HEK293 (cell line): ENCODE results near the gene APRT.
A peak's percentile ranks its signal among the peaks of the same experiment; 100 is the strongest.

ENCODE experiments used
- CTCF ChIA-PET: fragments of 350-600 bp; formaldehyde crosslinking; extraction: SDS; loops from one replicate; lab custom pipeline; 2021; ENCODE audit warnings: antibody characterized with exemption; lab: Yijun Ruan, JAX
- POLR2A ChIA-PET: fragments of 300-600 bp; formaldehyde crosslinking; extraction: SDS; loops from one replicate; lab custom pipeline; 2020; ENCODE audit warnings: antibody characterized with exemption, inconsistent platforms; lab: Yijun Ruan, JAX
- H3K27ac ChIP-seq: fragments of 200-500 bp; sonication (Bioruptor generic); 2 replicates; pipeline ENCODE4 v1.5.1; 2014; ENCODE audit warnings: low read depth, low read length, control low read depth, inconsistent platforms; ENCODE audit errors: extremely low read depth
- H3K36me3 ChIP-seq, 2 experiments: fragments of 200-500 bp in 1 of 2; sonication (Bioruptor generic) in 1 of 2; 1 replicate in 1 of 2; 2 replicates in 1 of 2; pipeline ENCODE4 v1.5.1; 2014 to 2017; ENCODE audit warnings: inconsistent platforms in 2 of 2, low read length in 2 of 2; ENCODE audit not compliant: control insufficient read depth in 2 of 2, insufficient read depth in 1 of 2
- H3K4me1 ChIP-seq: fragments of 200-500 bp; sonication (Bioruptor generic); 2 replicates; pipeline ENCODE4 v1.5.1; 2014; ENCODE audit warnings: mild to moderate bottlenecking, low read length, inconsistent platforms; ENCODE audit not compliant: control insufficient read depth, insufficient read depth
- H3K4me3 ChIP-seq: 2 replicates; pipeline ENCODE4 v1.5.1; 2011; ENCODE audit warnings: low read depth, mild to moderate bottlenecking, control low read depth, low read length, moderate library complexity
- H3K9me3 ChIP-seq: fragments of 200-500 bp; sonication (Bioruptor generic); 2 replicates; pipeline ENCODE4 v1.5.1; 2014; ENCODE audit warnings: low read depth, low read length, inconsistent platforms; ENCODE audit not compliant: control insufficient read depth, insufficient read depth
- AEBP2 ChIP-seq: fragments of 450-650 bp; formaldehyde crosslinking; IDR thresholded peaks from 2 replicates; pipeline ENCODE4 v1.5.1; 2016; ENCODE audit warnings: missing biosample characterization, missing genetic modification characterization, borderline replicate concordance
- FEZF1 ChIP-seq: fragments of 450-650 bp; formaldehyde crosslinking; IDR thresholded peaks from 2 replicates; pipeline ENCODE4 v1.5.1; 2016; ENCODE audit warnings: missing biosample characterization, missing genetic modification characterization
- GLIS1 ChIP-seq: fragments of 450-650 bp; formaldehyde crosslinking; IDR thresholded peaks from 2 replicates; pipeline ENCODE4 v1.5.1; 2016; ENCODE audit warnings: missing biosample characterization, missing genetic modification characterization
- GLIS2 ChIP-seq: fragments of 450-650 bp; formaldehyde crosslinking; IDR thresholded peaks from 2 replicates; pipeline ENCODE4 v1.5.1; 2016; ENCODE audit warnings: missing biosample characterization, missing genetic modification characterization
- KLF1 ChIP-seq: fragments of 450-650 bp; formaldehyde crosslinking; IDR thresholded peaks from 2 replicates; pipeline ENCODE4 v1.5.1; 2016; ENCODE audit warnings: missing biosample characterization, missing genetic modification characterization
- PATZ1 ChIP-seq: fragments of 450-650 bp; formaldehyde crosslinking; IDR thresholded peaks from 2 replicates; pipeline ENCODE4 v1.5.1; 2016; ENCODE audit warnings: missing biosample characterization, missing genetic modification characterization
- SP2 ChIP-seq: fragments of 450-650 bp; formaldehyde crosslinking; IDR thresholded peaks from 2 replicates; pipeline ENCODE4 v1.5.1; 2016; ENCODE audit warnings: missing biosample characterization, missing genetic modification characterization
- ZBTB10 ChIP-seq: fragments of 450-650 bp; formaldehyde crosslinking; IDR thresholded peaks from 2 replicates; pipeline ENCODE4 v1.5.1; 2016; ENCODE audit warnings: missing biosample characterization, missing genetic modification characterization
- ZBTB20 ChIP-seq: fragments of 450-650 bp; formaldehyde crosslinking; IDR thresholded peaks from 2 replicates; pipeline ENCODE4 v1.5.1; 2016; ENCODE audit warnings: missing biosample characterization, missing genetic modification characterization
- ZBTB7A ChIP-seq: fragments of 450-650 bp; formaldehyde crosslinking; IDR thresholded peaks from 2 replicates; pipeline ENCODE4 v1.5.1; 2016; ENCODE audit warnings: low read depth, missing biosample characterization, missing genetic modification characterization
- ZNF169 ChIP-seq: fragments of 450-650 bp; formaldehyde crosslinking; IDR thresholded peaks from 2 replicates; pipeline ENCODE4 v1.5.1; 2016; ENCODE audit warnings: missing biosample characterization, missing genetic modification characterization
- ZNF266 ChIP-seq: fragments of 450-650 bp; formaldehyde crosslinking; IDR thresholded peaks from 2 replicates; pipeline ENCODE4 v1.5.1; 2016; ENCODE audit warnings: missing biosample characterization, missing genetic modification characterization, low read depth
- ZNF274 ChIP-seq, 2 experiments: fragments of 200-500 bp in 1 of 2; fragments of 450-650 bp in 1 of 2; sonication (Bioruptor generic) in 1 of 2; formaldehyde crosslinking in 1 of 2; IDR thresholded peaks; 2 replicates each; pipeline versions ENCODE4 v1.5.1 to v1.6.1; 2014 to 2016; ENCODE audit warnings: borderline replicate concordance in 1 of 2, inconsistent platforms in 1 of 2, low read length in 1 of 2, missing biosample characterization in 1 of 2, missing genetic modification characterization in 1 of 2
- ZNF513 ChIP-seq: fragments of 450-650 bp; IDR thresholded peaks from 2 replicates; pipeline ENCODE4 v1.5.1; 2018; ENCODE audit warnings: missing biosample characterization, missing genetic modification characterization
- ZNF600 ChIP-seq: fragments of 450-650 bp; formaldehyde crosslinking; IDR thresholded peaks from 2 replicates; pipeline ENCODE4 v1.5.1; 2016; ENCODE audit warnings: missing biosample characterization, missing genetic modification characterization
- ZNF747 ChIP-seq: fragments of 450-650 bp; formaldehyde crosslinking; IDR thresholded peaks from 2 replicates; pipeline ENCODE4 v1.5.1; 2016; ENCODE audit warnings: missing biosample characterization, missing genetic modification characterization
- ZSCAN4 ChIP-seq: fragments of 450-650 bp; formaldehyde crosslinking; IDR thresholded peaks from 2 replicates; pipeline ENCODE4 v1.5.1; 2017; ENCODE audit warnings: missing biosample characterization, missing genetic modification characterization

APRT gene

GRCh38 chr16:88800277-88800592 lies 11.5 kb downstream of the APRT start (continued):
- TF ChIP-seq ZNF274 (IDR thresholded peaks at IDR 0.05; ENCODE audit: low read length) = no peak
- no peak for TF ChIP-seq ZNF274 (tag by site-specific recombination; IDR thresholded peaks at IDR 0.05; ENCODE audit: borderline replicate concordance)
- no peak for TF ChIP-seq ZNF747

- peaks cover 0 to 17% of the 10 kb centered on the region in 2 experiments; a peak in 1 of 3 replicates for H3K36me3 ChIP-seq
- CTCF ChIA-PET = interaction anchor here (0.6 to 3.3 kb wide), 9 partner anchors 10 to 368 kb away, joined by 3 to 18 read pairs (median 4); partner anchors contain the start of genes GALNS and TRAPPC2L
- POLR2A ChIA-PET = interaction anchor here (0.9 to 3.6 kb wide), 8 partner anchors 11 to 372 kb away, joined by 3 to 33 read pairs (median 4); partner anchors contain the start of genes APRT, CDH15 and PIEZO1
- no peak overlapping the region for H3K27ac ChIP-seq
- no peak overlapping the region for H3K4me3 ChIP-seq
- TF ChIP-seq ZBTB10 (tag by site-specific recombination) (no peak), GLIS2 (tag by site-specific recombination) (0 out of 2 replicates have a peak, but pooled peaks have one; percentile 2), ZNF600 (0 out of 2 replicates have a peak, but pooled peaks have one; percentile 24), GLIS1 (tag by site-specific recombination) (peak; percentile 32; the same call in 1 of the 2 replicates)
- no peaks in the 10 kb centered on the region for H3K4me1 ChIP-seq
- H3K9me3 ChIP-seq = no peaks in the 10 kb centered on the region
Measured at GRCh38 chr16:88799569-88800276, 12.0 kb downstream of the APRT start.

- no peak overlapping the region for H3K27ac ChIP-seq
- POLR2A ChIA-PET = interaction anchor here (0.9 to 3.6 kb wide), 7 partner anchors 11 to 372 kb away, joined by 3 to 33 read pairs (median 5); partner anchors contain the start of genes APRT, CDH15 and PIEZO1
- H3K36me3 ChIP-seq = peaks cover 0 to 10% of the 10 kb centered on the region in 2 experiments; a peak in 1 of 3 replicates
- H3K4me1 ChIP-seq = no peaks in the 10 kb centered on the region
- H3K4me3 ChIP-seq = no peak overlapping the region
- H3K9me3 ChIP-seq = no peaks in the 10 kb centered on the region
- CTCF ChIA-PET = interaction anchor here (0.8 to 3.3 kb wide), 5 partner anchors 9 to 62 kb away, joined by 3 to 18 read pairs (median 5); no protein-coding TSS in a partner anchor
- TF ChIP-seq ZNF169 (no peak), SP2 (tag by site-specific recombination) (peak; percentile 53), FEZF1 (tag by site-specific recombination) (no peak)
- TF ChIP-seq, all 188 proteins: peak for 1
Measured at GRCh38 chr16:88798772-88799455, 12.8 kb downstream of the APRT start.

GRCh38 chr16:88798073-88798472 lies 13.7 kb downstream of the APRT start:
- Histone ChIP-seq H3K4me3 (no peak overlapping the region), H3K4me1 (no peaks in the 10 kb centered on the region), H3K27ac (no peak overlapping the region), H3K9me3 (no peaks in the 10 kb centered on the region), H3K36me3 (peaks cover 0 to 10% of the 10 kb centered on the region in 2 experiments; a peak in 1 of 3 replicates)
- POLR2A ChIA-PET = interaction anchor here (2.0 kb wide), 1 partner anchor 13 kb away, joined by 6 read pairs; the partner anchor contains the start of gene PIEZO1
- CTCF ChIA-PET = interaction anchor here (3.3 kb wide), 1 partner anchor 61 kb away, joined by 18 read pairs; no protein-coding TSS in a partner anchor
- TF ChIP-seq ZSCAN4 (tag by site-specific recombination) (no peak), KLF1 (tag by site-specific recombination) (no peak), ZNF513 (tag by site-specific recombination) (peak; percentile 99), PATZ1 (tag by site-specific recombination) (no peak), ZNF266 (tag by site-specific recombination) (no peak), AEBP2 (tag by site-specific recombination) (no peak), ZBTB20 (tag by site-specific recombination) (no peak), ZBTB7A (tag by site-specific recombination) (no peak)
